Activated T-helper 9 cell treated with anti-CD3 and anti-CD28 coated beads, Interleukin-2, amount 50 U/mL, for 16 hours (primary cell): ENCODE data around the gene USP35.
"Not testable (repeated sequence)": the region's sequence is repeated elsewhere in the genome, so short reads cannot be mapped to it uniquely, and the experiment has no call there.

Source experiments
- DNase-seq: peaks from one replicate; pipeline ENCODE4 v3.0.0-alpha.2; 2020; ENCODE audit warnings: low read depth

USP35 gene

DNA sequence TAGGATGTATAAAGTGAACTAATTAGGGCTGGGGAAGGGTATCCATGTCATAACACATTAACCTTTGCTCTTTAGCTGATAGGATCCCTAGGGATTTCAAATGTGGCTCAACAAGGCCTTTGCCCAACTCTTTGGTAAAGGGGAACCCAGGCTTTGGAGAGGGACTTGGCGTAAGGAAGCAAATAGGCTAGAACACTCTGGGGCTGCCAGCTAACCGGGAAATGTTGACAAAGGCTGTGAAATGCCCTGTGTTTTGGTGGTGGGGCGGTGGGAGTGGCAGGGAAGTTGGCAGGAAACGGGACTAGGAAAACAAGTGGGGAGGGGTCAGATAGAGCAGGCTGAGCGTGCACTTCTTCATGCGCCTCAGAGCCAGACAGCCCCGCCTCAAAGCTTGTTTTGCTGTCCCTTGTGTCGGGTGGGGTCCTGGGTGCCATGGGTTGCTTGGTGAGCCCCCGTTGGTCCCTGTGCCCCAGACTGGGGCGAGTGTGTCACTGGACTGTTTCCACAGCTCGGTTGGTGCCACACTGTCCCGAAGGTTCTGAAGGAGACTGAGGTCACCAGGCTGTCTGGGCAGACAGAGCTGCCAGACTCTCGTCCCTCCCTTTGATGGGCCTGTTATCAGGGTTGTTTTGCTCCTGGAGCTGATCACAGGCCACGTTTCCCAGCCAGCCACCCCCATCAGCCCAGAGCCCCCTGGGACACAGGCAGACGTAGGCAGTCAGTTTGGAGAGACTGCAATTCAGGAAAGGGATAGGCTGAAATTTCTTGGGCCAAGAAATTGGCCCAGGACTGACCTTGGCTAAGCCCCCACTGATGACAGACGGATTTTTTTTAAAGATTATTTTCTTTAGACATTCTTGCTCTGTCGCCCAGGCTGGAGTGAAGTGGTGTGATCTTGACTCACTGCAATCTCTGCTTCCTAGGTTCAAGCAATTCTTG, 19.9 kb upstream of the USP35 start:
- no peak for DNase-seq

DNA sequence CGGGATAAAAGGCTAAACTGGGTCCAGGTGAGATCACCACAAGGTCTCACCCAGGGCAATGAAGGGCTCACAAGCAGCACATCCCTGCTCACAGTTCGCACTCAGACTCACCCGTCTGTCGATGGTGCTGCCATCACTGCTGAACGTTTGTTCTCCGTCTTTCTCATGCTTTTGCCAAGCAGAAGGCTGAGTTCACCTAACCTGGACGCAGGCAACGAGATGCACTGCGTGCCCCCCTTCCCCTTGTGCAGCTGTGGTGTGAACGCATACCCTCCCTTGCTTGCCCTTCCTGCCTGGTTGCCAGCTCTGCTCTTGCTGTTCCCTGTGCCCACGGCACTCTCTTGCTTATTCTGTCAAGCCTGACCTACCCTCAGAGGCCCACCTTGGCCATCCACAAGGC, 18.3 kb upstream of the USP35 start:
- no peak for DNase-seq

DNA sequence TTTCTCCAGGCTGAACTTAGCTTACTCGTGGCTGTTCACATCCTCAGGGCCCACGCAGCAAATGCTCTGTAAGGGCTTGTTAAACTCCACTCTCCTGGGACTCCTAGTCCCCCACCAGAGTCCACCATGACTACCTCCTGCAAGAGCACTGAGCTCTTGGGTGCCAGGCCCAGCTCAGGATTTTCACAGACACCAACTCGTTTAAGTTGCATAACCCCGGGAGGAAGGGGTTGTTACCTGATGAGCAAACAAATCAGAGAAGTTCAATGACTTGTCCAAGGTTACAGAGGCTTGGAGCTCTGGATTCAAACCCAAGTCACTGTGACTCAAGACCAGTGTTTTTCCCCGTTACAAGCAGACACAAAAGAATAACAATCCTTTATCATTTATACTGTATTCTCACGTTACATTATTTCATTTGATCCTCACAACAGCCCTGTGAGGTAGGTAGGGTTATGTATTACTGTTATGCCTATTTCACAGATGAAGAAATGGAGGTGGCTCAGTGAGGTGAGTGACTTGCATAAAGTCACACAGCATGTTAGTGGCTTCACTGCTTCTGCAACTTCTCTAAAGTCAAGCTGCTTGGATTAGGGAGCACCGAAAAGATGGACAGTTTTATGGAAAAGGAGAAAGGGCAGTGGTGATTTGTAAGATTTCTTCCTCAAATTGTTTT, 17.7 kb upstream of the USP35 start:
- DNase-seq = no peak

DNA sequence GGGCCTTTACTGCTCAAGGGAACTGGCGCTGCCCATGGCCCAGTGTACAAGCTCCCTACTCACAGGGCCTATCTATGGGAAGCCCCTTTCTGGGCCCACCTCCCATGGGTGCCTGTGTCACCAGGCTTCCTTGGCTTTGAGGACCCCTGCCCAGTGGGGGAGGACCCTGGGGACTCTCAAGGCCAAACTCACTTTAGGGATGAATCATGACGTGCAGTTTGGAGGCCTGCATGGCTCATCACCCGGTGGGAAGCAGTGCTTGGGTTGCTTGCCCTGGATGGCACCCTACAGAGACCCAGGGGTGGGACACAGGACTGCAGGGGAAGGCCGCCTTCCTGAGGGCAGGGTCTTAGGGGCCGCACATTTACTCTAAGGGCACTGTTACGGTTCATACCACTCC, 16.8 kb upstream of the USP35 start:
- DNase-seq = no peak

DNA sequence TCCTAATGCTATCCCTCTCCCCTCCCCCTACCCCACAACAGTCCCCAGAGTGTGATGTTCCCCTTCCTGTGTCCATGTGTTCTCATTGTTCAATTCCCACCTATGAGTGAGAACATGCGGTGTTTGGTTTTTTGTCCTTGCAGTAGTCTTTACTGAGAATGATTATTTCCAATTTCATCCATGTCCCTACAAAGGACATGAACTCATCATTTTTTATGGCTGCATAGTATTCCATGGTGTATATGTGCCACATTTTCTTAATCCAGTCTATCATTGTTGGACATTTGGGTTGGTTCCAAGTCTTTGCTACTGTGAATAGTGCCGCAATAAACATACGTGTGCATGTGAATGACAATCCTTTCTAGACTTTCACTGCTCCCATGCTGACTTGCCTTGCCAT, 12.9 kb upstream of the USP35 start:
- not testable (repeated sequence) for DNase-seq

DNA sequence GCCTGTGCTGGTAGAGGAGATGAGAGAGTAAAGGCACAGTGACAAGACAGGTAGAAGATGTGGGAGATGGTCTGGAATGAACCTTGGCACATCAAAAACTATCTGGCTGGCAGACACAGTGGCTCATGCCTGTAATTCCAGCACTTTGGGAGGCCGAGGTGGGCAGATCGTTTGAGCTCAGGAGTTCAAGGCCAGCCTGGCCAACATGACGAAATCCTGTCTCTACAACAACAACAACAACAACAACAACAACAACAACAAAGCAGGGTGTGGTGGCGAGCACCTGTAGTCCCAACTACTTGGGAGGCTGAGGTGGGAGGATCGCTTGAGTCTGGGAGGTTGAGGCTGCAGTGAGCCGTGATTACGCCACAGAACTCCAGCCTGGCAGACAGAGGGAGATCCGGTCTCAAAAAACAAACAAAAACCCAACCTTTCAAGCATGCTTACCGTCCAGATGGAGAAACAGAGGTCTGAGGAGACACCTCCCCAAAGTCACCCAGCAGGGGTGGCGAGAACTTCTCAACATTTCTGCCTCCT, 12.0 kb upstream of the USP35 start:
- no peak for DNase-seq

DNA sequence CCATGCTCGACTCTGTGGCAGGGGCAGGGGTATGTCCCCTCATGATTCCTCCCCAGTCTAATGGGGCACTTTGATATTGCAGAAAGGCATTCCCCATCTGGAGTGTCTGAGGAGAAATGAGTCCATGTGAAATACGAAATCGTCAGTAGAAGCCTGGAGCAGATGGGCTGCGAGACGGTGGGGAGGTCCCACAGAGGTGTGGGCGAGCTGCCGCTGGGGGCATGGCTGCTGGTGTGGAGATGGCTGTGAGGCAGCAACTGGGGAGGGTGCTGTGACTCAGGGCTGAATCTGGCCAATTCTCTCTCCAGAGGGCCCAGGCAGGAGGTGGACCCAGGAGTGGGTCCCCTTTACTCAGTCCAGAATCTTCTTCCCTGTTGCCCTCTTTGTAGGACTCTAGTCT, 11.5 kb upstream of the USP35 start:
- no peak for DNase-seq

DNA sequence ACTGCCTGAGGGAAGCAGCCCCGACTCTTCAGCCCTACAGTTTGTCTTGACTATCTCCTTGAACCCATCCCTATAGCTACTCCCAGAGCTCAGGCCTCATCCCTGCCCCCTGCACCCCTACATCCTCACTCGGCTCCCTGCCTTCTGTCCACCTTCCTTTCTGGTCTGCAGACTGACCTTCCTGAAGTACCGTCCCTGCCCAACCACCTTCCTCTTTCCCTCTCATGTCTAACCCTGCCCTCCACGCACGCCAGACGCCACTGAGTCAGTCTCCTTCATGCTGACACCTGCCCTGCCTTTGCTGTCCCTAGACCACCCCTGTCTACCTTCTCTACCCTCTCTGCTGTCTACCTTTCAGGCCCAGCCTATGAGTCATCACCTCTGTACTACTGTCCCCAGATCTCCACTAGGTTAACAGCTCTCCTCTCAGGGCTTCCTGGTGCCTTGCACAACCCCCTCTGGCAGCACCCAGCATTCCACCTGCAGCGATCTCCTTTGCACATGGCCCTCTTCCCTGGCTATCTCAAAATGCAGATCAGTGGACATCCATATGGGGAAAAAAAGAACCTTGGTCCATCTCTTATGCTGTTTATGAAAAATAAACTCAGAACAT, 9.2 kb upstream of the USP35 start:
- no peak for DNase-seq

DNA sequence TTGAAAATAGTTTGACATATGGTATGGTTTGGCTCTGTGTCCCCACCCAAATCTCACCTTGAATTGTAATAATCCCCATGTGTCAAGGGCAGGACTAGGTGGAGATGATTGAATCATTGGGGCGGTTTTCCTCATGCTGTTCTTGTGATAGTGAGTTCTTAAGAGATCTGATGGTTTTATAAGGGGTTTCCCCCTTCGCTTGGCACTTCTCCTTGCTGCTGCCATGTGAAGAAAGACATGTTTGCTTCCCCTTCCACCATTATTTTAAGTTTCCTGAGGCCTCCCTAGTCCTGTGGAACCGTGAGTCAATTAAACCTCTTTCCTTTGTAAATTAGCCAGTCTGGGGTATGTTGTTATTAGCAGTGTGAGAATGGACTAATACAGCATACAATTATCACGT, 8.0 kb upstream of the USP35 start:
- DNase-seq = no peak

DNA sequence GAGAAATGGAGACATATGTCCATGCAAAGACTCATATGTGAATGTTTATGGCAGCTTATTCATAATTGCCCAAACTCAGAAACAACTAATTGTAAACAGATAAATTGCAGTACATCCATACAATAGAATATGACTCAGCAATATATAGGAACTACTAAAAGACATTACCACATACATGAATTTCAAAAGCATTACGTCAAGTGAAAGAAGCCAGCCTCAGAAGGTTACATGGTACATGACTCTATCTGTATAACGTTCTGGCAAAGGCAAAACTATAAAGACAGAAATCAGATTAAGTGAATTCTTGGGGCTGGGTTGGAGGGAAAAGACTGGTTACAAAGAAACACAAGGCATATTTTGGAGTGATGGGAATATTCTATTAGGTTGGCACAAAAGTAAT, 7.5 kb upstream of the USP35 start:
- no peak for DNase-seq

DNA sequence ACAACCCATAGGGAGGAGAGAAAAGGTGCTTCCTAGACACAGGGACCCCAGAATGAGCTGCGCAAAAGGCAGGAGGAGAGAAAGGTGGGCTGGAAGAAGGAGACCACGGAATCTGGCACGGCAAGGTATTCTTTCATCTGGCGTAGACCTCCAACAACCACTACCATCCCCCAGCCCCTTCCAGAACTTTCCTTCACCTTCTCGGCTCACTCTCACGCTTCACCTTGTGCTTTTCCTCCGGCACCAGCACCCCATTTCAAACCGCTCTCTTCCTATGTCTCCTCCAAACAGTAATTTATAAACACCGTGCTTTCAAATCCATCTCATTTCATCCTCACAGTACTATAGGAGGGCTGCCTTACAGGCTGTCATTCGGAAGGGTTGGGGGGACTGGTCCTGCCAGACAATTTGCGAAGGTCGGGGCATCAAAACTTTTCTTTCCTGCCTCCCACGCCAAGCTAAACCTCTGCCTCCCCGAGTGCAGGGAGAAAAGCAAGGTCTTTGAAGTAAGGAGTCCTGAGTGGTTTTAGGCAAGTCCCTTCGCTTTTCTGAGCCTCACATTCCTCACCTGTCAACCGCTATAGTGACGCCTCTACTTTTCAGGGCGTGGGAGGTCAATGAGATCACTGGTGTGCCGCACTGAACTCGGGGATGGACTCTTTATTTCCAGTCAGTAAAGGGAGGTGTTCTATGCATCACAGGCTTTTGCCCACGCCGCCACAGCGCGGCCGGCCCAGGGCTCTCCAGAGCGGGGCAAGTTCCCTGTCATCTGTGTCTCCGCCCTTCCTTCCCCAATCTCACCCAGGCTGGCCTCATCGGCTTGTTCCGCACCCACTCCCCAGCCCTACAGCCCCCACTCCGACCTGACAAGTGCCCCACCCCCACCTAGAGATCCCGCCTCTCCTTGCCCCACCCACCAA, 1.1 kb upstream of the USP35 start:
- peak; percentile 70 for DNase-seq

DNA sequence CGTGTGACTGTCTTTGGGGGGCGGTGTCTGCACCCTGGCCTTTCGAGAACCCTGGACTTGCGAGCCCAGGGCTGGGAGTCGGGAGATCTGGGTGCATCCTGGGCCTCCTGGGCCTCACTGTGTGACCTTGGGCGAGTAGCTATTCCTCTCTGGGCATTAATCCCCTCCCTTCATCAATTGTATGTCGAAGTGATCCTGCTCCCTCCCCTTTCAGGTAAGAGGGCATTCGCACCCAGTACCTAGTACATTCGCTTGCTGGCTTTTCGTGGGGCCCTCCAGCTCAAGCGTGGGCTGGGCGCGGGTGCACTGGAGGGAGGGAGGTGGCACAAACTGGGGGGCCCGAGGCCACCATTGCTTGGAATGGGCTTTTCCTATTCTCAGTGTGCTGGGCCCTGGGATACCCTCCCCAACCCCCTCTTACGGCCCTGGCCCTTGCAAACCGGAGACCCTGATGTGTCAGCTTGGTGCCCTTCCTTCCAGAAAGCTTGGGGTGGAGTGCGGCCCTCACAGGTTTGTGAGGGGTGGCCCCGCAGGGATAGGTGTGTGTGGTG, 530 bp downstream of the USP35 start:
- DNase-seq = no peak

DNA sequence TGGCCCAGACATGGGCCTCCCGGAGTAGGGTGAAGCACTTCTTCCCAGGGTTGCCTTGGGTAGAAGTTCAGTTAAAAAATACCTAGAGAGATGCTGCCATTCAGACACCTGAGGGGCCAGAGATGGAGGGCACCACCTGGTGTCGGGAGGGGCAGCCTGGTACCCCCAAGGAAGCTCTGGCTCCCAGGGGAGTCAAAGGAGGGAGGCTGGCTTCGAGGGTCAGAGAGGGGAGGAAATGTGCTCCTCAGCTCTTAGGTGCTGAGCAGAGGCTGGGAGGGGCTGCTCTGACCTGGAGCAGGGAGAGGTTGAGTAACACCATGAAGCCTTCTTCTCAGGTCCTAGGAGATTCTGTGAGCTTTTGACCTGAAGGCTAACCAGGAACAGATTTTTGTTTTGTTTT, 1.1 kb downstream of the USP35 start:
- DNase-seq = no peak

DNA sequence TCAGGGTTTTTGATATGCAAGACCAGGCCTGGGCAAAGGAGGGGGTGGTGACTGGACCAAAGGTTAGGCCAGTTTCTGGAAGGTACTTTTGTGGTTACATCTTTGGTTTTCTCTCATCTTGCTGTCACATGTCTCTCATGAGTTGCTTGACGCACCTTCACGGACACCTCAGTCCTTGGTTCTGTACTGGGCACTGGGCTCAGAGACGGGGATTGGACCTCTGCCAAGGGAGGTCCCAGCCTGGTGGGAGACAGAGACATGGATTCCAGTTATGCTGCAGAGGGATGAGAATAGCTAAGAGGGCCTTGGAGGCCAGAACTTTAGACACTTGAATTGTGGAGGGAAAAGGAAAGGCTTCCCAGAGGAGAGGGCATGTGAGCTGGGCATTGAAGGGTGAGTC, 1.7 kb downstream of the USP35 start:
- no peak for DNase-seq

DNA sequence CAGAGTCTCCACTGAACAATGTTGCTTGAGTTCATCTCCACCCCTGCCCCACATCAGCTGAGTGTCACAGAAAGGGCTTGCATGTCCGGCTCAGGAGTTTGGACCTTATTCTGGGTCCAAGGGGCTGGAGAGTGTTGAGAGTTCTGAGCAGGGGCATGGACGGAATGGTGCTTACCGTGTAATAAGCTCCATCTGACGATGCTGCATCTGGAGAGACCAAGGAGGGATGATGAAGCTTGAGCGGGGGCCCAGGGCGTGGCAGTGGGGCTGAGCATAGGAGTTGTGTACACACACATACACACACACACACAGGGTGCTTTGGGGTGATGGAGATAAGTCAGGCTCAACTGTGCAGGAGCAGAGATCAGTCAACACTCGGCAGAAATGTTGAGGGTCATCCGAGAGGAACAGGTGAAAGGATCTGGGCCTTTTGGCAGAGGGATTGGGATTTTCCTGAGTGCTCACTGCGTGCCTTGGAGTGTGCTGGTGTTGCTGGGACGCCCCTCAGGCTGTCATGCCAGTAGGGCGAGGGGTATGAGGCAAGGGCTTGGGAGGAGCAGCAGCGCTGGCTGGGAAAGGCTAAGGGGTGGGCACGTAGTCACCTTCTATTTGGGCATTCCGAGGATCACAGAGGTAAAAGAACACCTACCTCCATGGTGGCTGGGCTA, 2.3 kb downstream of the USP35 start:
- no peak for DNase-seq

DNA sequence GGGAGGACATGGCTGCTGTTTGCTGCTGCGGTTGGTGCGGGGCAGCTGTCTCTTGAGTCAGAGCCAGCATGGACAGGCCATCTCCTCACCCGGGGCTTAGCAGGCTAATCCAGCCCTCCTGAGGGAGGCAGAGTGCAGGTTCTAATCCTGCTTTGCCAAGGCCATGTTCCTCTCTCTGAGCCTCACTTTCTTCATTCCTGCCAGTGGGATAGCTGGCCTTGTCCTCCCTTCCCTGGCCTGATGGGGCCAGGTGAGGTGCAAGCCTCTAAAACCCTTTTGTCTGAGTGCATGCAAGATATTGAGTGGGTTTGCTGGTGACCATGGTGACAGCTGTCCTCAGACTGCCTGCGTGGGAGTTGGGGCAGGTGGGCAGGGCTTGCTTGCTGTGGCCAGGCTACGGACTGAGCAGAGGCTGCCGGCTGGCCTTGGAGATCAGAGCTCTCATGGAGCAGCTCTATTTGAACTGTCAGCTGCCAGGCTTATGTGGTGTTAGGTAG, 3.6 kb downstream of the USP35 start:
- DNase-seq = no peak

DNA sequence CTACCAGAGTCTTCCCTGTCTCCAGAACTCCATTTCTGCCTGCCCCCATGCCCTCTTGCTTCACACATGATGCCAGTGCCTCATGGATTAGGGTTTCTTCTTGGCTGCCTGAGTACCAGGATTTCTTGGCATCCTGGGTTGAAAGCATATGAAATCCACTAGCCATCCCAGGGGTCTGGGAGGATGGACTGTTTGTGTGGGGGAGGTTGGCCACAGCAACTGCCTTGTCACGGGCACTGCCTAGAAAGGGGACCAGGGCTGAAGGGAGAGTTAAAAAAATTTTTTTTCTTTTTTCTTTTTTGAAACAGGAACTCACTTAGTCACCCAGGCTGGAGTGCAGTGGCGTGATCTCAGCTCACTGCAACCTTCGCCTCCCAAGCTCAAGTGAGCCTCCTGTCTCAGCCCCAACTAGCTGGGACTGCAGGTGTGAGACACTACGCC, 4.2 kb downstream of the USP35 start:
- DNase-seq = no peak

DNA sequence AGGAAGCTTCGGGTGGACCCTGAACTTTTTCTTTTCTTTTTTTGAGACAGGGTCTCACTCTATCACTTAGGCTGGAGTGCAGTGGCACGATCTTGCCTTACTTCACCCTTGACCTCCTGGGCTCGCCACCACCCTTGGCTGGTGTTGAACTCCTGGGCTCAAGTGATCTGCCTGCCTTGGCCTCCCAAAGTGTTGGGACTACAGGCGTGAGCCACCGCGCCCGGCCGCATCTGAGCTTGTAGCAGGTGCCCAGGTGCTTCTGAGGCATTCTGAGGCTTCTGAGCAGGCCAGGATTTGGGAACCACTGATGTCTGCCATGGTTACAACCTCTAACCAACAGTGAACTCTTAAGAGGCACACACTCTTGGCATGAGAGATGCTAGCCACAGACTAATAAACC, 5.1 kb downstream of the USP35 start:
- DNase-seq = no peak

DNA sequence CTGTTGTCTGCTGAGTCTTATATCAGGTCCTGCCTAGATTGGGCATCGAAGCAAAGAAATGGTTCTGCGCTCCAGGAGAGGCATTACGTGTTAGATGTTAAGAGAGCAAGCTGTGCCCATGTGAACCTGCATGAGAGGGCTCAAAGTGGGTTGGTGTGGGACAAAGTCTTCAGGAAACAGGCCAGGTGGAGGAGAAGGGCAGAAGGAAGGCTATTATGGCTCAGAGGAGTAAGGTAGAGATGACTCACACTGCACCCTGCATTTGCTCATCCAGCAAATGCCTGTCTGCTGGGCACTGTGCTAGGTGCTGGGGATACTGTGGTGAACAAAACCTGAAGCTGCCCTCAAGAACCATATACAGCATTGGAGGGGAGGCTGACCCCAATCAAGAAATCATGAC, 5.8 kb downstream of the USP35 start:
- DNase-seq = no peak

DNA sequence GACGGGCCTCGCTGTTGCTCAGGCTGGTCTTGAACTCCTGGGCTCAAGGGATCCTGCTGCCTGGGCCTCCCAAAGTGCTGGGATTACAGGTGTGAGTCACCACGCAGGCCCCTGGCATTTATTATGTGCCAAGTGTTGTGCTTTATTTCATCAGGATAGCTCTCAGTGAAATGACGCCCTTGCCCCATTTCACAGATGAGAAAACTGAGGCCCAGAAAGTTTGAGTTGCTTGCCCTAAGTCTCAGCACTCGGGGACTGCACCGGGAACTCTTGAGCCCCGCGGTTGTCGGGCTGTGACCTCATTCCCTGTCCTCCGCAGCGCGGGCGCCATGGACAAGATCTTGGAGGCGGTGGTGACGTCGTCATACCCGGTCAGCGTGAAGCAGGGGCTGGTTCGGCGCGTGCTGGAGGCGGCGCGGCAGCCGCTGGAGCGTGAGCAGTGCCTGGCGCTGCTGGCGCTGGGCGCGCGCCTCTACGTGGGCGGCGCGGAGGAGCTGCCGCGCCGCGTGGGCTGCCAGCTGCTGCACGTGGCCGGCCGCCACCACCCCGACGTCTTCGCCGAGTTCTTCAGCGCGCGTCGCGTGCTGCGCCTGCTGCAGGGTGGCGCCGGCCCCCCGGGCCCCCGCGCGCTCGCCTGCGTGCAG, 7.3 kb downstream of the USP35 start:
- no peak for DNase-seq
